Measurements from ENCODE around the gene COX15. TPM values are rescaled to one million over a fixed set of nuclear protein-coding genes. Genes with fewer than 3 reads are reported as not detected.

COX15 gene
- total and polyA plus RNA-seq, 7 donors: 17.4 to 35.0 (median 23.3) TPM

GRCh38 chr10:99765672-99766301 lies 33.9 kb upstream of the COX15 start:
- H3K9me3 ChIP-seq: no peaks in the 10 kb centered on the region
- TF ChIP-seq POLR2A (IDR thresholded peaks at IDR 0.05): no peak
- no peak for TF ChIP-seq EP300 (IDR thresholded peaks at IDR 0.05)
- no peak for TF ChIP-seq CTCF (IDR thresholded peaks at IDR 0.05)
- TF ChIP-seq POLR2AphosphoS5 (IDR thresholded peaks at IDR 0.05): no peak
- no peak overlapping the region for H3K27ac ChIP-seq
- no peak overlapping the region for H3K4me3 ChIP-seq
- H3K36me3 ChIP-seq: peaks cover 0 to 3% (median 0%) of the 10 kb centered on the region in 4 donors
- H3K27me3 ChIP-seq: no peaks in the 10 kb centered on the region
- intact Hi-C loops (cut with DNase I): no loop called here
- 78 to 83% methylated on average over 4 of the region's 4 CpGs for WGBS, 2 donors
- DNase-seq: no peak
- no peaks in the 10 kb centered on the region for H3K4me1 ChIP-seq

DNA sequence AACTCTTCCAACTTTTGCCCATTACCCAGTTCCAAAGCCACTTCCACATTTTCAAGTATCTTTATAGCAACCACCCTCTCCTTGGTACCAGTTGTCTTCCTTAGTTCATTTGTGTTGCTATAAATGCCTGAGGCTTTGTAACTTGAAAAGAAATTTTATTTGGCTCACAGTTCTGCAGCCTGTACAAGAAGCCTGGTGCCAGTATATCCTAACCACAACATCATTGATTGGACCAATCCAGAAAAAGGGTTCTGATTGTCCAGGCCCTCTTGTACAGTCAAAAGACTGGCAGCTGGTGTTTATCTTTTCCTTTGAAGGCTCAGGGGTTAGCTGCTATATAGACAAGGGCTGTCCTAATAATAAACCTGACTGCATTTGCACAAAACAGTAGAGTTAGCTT lies 29.4 kb upstream of the COX15 start:
- peaks cover 4 to 48% (median 18%) of the 10 kb centered on the region in 4 donors for H3K36me3 ChIP-seq
- H3K4me3 ChIP-seq: no peak overlapping the region
- no peaks in the 10 kb centered on the region for H3K4me1 ChIP-seq
- intact Hi-C loops (cut with DNase I): no loop called here
- no peaks in the 10 kb centered on the region for H3K27me3 ChIP-seq
- H3K27ac ChIP-seq: no peak overlapping the region
- no peak for DNase-seq
- no peak for TF ChIP-seq EP300 (IDR thresholded peaks at IDR 0.05)
- TF ChIP-seq POLR2AphosphoS5 (IDR thresholded peaks at IDR 0.05): no peak
- TF ChIP-seq CTCF (IDR thresholded peaks at IDR 0.05): no peak
- TF ChIP-seq POLR2A (IDR thresholded peaks at IDR 0.05): no peak
- H3K9me3 ChIP-seq: no peaks in the 10 kb centered on the region

DNA sequence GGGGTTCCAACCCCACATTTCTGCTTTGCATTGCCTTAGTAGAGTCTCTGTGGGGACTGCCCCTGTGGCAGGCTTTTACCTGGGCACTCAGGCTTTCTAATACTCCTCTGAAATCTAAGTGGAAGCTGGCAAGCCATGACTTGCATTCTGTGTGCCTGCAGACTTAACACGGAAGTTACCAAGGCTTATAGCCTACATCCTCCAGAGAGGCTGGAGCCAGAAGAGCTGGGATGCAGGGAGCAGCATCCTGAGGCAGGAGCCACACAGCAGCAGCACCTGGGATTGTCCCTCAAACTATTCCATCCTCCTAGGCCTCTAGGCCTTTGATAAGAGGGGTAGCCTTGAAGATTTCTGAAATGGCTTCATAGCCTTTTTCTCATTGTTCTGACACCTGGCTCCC lies 28.4 kb upstream of the COX15 start:
- Histone ChIP-seq H3K36me3 (peaks cover 11 to 58% (median 24%) of the 10 kb centered on the region in 4 donors), H3K27ac (no peak overlapping the region), H3K4me3 (no peak overlapping the region), H3K9me3 (no peaks in the 10 kb centered on the region), H3K27me3 (no peaks in the 10 kb centered on the region), H3K4me1 (no peaks in the 10 kb centered on the region)
- TF ChIP-seq POLR2AphosphoS5 (IDR thresholded peaks at IDR 0.05) (no peak), EP300 (IDR thresholded peaks at IDR 0.05) (no peak), CTCF (IDR thresholded peaks at IDR 0.05) (no peak), POLR2A (IDR thresholded peaks at IDR 0.05) (no peak)
- WGBS, 2 donors: 93 to 97% methylated on average over 1 of the region's 1 CpG
- intact Hi-C loops (cut with DNase I): no loop called here
- DNase-seq: no peak

DNA sequence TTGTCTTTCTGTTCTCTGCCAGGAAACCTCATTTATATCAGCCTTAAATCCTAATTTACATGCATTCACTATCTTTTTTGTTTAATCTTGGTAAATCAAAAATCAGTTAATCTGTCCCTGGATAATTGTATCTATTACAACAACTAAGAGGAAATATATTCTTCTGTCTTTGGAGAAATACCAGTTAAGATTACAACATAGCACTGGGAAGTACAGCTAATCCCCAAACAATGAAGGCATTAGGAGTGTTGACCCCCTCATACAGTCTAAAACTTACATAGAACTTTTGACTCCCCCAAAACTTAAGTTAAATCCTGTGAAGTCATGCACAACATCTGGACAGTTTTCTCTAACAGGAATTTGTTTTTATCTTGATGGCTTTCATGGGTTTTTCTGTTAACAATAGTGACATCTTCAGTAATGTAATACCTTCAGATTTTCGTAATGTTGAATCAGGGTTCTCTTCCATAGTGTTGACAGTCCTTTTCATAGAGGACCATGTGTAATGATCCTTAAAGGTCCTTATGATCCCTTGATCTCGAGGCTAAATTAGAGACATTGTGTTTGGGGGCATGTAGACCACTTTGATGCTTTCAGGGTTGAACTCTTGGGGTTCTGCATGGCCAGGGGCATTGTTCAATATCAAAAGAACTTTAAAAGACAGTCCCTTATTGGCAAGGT lies 26.4 kb upstream of the COX15 start:
- intact Hi-C loops (cut with DNase I): no loop called here
- 82 to 91% methylated on average over 2 of the region's 2 CpGs for WGBS, 2 donors
- Histone ChIP-seq H3K36me3 (peaks cover 15 to 78% (median 32%) of the 10 kb centered on the region in 4 donors), H3K4me3 (no peak overlapping the region), H3K4me1 (no peaks in the 10 kb centered on the region), H3K9me3 (no peaks in the 10 kb centered on the region), H3K27ac (no peak overlapping the region), H3K27me3 (no peaks in the 10 kb centered on the region)
- no peak for TF ChIP-seq POLR2AphosphoS5 (IDR thresholded peaks at IDR 0.05)
- TF ChIP-seq POLR2A (IDR thresholded peaks at IDR 0.05): no peak
- no peak for TF ChIP-seq EP300 (IDR thresholded peaks at IDR 0.05)
- TF ChIP-seq CTCF (IDR thresholded peaks at IDR 0.05): no peak
- DNase-seq: no peak
